CD4-positive, CD25-positive, alpha-beta regulatory T cell (primary cell): ENCODE results near the gene FBN1. TPM values are rescaled to one million over a fixed set of nuclear protein-coding genes. Genes with fewer than 3 reads are reported as not detected.

Experiments
- ATAC-seq, 2 donors: fragments of 150-1000 bp; cut with Tn5 transposase; one replicate each; pipeline ENCODE4 v1.10.0; 2021; ENCODE audit warnings: low read depth in 2 of 2, moderate number of reproducible peaks in 2 of 2, moderate library complexity in 1 of 2
- DNase-seq, 3 donors: peaks; one replicate each; pipeline versions ENCODE4 v3.0.0 to v3.0.0-alpha.2; 2012 to 2022; ENCODE audit warnings: mixed read lengths in 1 of 3
- H3K27ac ChIP-seq: one replicate; pipeline ENCODE4 v1.7.0; 2013; ENCODE audit warnings: mild to moderate bottlenecking, low read length; ENCODE audit not compliant: insufficient read depth, poor library complexity, severe bottlenecking
- H3K27me3 ChIP-seq: one replicate; pipeline ENCODE4 v1.7.0; 2013; ENCODE audit warnings: low read length; ENCODE audit not compliant: control insufficient read depth, insufficient read depth
- H3K36me3 ChIP-seq: one replicate; pipeline ENCODE4 v1.7.0; 2013; ENCODE audit warnings: mild to moderate bottlenecking, low read length, moderate library complexity; ENCODE audit not compliant: control insufficient read depth, insufficient read depth
- H3K4me1 ChIP-seq: 2 replicates; pipeline ENCODE4 v1.7.0; 2013; ENCODE audit warnings: mild to moderate bottlenecking, low read length; ENCODE audit not compliant: insufficient read depth, control insufficient read depth, poor library complexity, severe bottlenecking
- H3K4me3 ChIP-seq: one replicate; pipeline ENCODE4 v1.7.0; 2013; ENCODE audit warnings: low read depth, mild to moderate bottlenecking, low read length, moderate library complexity
- H3K9me3 ChIP-seq, 2 experiments: 1 replicate in 1 of 2; 2 replicates in 1 of 2; pipeline ENCODE4 v1.7.0; 2013; ENCODE audit warnings: low read length in 2 of 2, mild to moderate bottlenecking in 1 of 2, moderate library complexity in 1 of 2; ENCODE audit not compliant: control insufficient read depth in 2 of 2
- H3K27ac Mint-ChIP-seq, 3 donors: one replicate each; pipeline ENCODE4 v1.8.0; 2020 to 2022; ENCODE audit warnings: mild to moderate bottlenecking in 3 of 3, mixed read lengths in 3 of 3, moderate library complexity in 2 of 3
- H3K27me3 Mint-ChIP-seq: one replicate; pipeline ENCODE4 v1.8.0; 2022; ENCODE audit warnings: mild to moderate bottlenecking, mixed read lengths
- H3K36me3 Mint-ChIP-seq: one replicate; pipeline ENCODE4 v1.8.0; 2020; ENCODE audit warnings: mixed read lengths
- H3K4me1 Mint-ChIP-seq, 4 donors: one replicate each; pipeline ENCODE4 v1.8.0; 2020 to 2022; ENCODE audit warnings: mixed read lengths in 4 of 4, mild to moderate bottlenecking in 1 of 4
- H3K4me3 Mint-ChIP-seq, 4 donors: one replicate each; pipeline ENCODE4 v1.8.0; 2020 to 2022; ENCODE audit warnings: mild to moderate bottlenecking in 4 of 4, mixed read lengths in 4 of 4, moderate library complexity in 3 of 4
- H3K9me3 Mint-ChIP-seq, 7 donors: one replicate each; pipeline ENCODE4 v1.8.0; 2020 to 2022; ENCODE audit warnings: mixed read lengths in 7 of 7, mild to moderate bottlenecking in 3 of 7, moderate library complexity in 2 of 7
- polyA plus RNA-seq, 4 donors: library from polyadenylated mRNA; unstranded; fragments of 300-500 nt; fragmentation: Illumina TruSeq; gene quantifications; one replicate each; pipeline ENCODE4 v1.2.3, GENCODE V29; 2021
- total RNA-seq: library from RNA; stranded (reverse); gene quantifications from one replicate; pipeline ENCODE4 v1.2.3, GENCODE V29; 2022

FBN1 gene
- total and polyA plus RNA-seq, 5 donors from 2014 or later, result 0.72 TPM; not detected in 4

DNA sequence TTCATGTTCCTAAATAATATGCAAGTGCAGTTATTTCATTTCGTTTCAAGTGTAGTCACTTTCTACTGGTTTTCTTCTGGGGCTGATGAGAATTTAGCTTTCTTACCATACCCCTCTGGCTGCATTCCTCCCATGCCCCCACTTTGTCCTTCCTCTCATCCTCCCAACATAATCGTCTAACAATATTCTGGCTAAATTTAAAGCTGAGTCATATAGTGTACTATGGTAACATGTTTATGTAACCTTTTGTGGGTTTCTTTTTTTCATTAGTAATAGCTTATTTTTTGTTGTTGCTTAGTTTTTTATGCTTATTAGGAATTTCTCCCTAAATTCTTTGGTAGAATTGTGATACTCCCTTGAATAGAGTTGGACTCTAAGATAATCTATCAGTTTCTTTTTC, 283.8 kb downstream of the FBN1 start:
- no peak overlapping the region for H3K4me3 ChIP-seq
- no peaks in the 10 kb centered on the region for H3K9me3 ChIP-seq
- Mint-ChIP-seq H3K27ac (no peak overlapping the region), H3K4me1 (peaks cover 0 to 10% (median 4%) of the 10 kb centered on the region in 4 donors), H3K36me3 (no peaks in the 10 kb centered on the region), H3K27me3 (peaks cover 5% of the 10 kb centered on the region), H3K9me3 (peaks cover 0 to 4% (median 2%) of the 10 kb centered on the region in 7 donors), H3K4me3 (no peak overlapping the region)
- H3K36me3 ChIP-seq, result no peaks in the 10 kb centered on the region
- H3K27me3 ChIP-seq, result peaks cover 10% of the 10 kb centered on the region
- H3K4me1 ChIP-seq, result no peaks in the 10 kb centered on the region
- no peak overlapping the region for H3K27ac ChIP-seq
- no peak for DNase-seq
- no peak for ATAC-seq

DNA sequence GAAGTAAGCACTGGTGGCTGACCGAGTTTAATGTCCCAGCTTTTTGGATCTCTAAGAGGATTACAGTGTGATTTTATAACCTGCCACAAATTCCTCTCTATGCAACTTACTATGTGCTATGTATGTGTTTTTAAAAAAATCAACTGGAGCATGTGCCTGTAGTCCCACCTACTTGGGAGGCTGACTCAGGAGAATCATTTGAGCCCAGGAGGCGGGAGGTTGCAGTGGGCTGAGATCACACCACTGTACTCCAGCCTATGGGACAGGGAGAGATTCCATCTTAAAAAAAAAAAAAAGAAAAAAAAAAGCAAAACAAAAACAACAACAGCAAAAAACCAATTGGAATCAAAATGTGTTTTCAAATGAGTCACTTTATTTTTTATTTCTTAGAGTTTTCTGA, 284.7 kb downstream of the FBN1 start:
- Mint-ChIP-seq H3K27me3 (peaks cover 5% of the 10 kb centered on the region), H3K9me3 (peaks cover 0 to 4% (median 0%) of the 10 kb centered on the region in 7 donors), H3K27ac (no peak overlapping the region), H3K36me3 (no peaks in the 10 kb centered on the region), H3K4me1 (peaks cover 0 to 10% (median 4%) of the 10 kb centered on the region in 4 donors), H3K4me3 (no peak overlapping the region)
- H3K36me3 ChIP-seq, result no peaks in the 10 kb centered on the region
- no peaks in the 10 kb centered on the region for H3K4me1 ChIP-seq
- H3K27ac ChIP-seq, result no peak overlapping the region
- DNase-seq, result no peak
- no peaks in the 10 kb centered on the region for H3K9me3 ChIP-seq
- ATAC-seq, result no peak
- H3K4me3 ChIP-seq, result no peak overlapping the region
- H3K27me3 ChIP-seq, result peaks cover 6% of the 10 kb centered on the region

Other genes starting within 250 kb of the FBN1 start
- 15.8 TPM for gene CEP152, start 165.4 kb upstream of the FBN1 start, total RNA-seq
- 1 to 10 TPM; 3.4 to 4.9 (median 3.8) TPM for gene CEP152, start 165.4 kb upstream of the FBN1 start, polyA plus RNA-seq
- gene EID1, start 232.4 kb upstream of the FBN1 start, total RNA-seq, result 67.8 TPM
- gene EID1, start 232.4 kb upstream of the FBN1 start, polyA plus RNA-seq, result 100 to 1,000 TPM; 198 to 274 (median 251) TPM